Colonic mucosa (tissue), 4 donors: ENCODE results near the gene MRPL28. TPM values are rescaled to one million over a fixed set of nuclear protein-coding genes. Genes with fewer than 3 reads are reported as not detected.

Experiments
- DNase-seq: peaks from one replicate; pipeline ENCODE4 v3.0.0-alpha.2; 2020
- H3K27ac ChIP-seq: fragments of 200-600 bp; one replicate; pipeline ENCODE4 v1.8.0; 2021
- H3K27me3 ChIP-seq: fragments of 200-600 bp; one replicate; pipeline ENCODE4 v1.8.0; 2021
- H3K36me3 ChIP-seq: fragments of 200-600 bp; one replicate; pipeline ENCODE4 v1.8.0; 2021
- H3K4me1 ChIP-seq: fragments of 200-600 bp; one replicate; pipeline ENCODE4 v1.8.0; 2021; ENCODE audit warnings: mild to moderate bottlenecking
- H3K4me3 ChIP-seq: fragments of 200-600 bp; one replicate; pipeline ENCODE4 v1.8.0; 2021
- H3K9ac ChIP-seq, 2 donors: one replicate each; pipeline ENCODE4 v1.7.0; 2013; ENCODE audit warnings: control low read depth in 2 of 2, low read depth in 2 of 2, low read length in 2 of 2
- H3K9me3 ChIP-seq: fragments of 200-600 bp; one replicate; pipeline ENCODE4 v1.8.0; 2021
- intact Hi-C: fragments of 100-400 bp; cut with DNase I; formaldehyde crosslinking; loops from one replicate; pipeline ENCODE4 v1.14.1; 2022
- total RNA-seq, 2 donors: library from RNA; stranded (reverse); fragmentation: NEBNext Ultra II Directional in 1 of 2; extraction: Animal tissue kit (Norgen Biotek cat#: 25700) in 1 of 2; gene quantifications; one replicate each; pipeline ENCODE4 v1.2.1, GENCODE V29; 2021
- TF ChIP-seq, protein P1 (sequence below): fragments of 200-600 bp; IDR thresholded peaks from one replicate; pipeline ENCODE4 v1.8.0; 2022; ENCODE audit warnings: antibody characterized with exemption, mild to moderate bottlenecking
- donor health status: healthy.
- donor health status: DM: no; HTN: no; CAD: no.
- donor health status: DM: no; HTN: no; CAD: no.

MRPL28 gene
- total RNA-seq, 2 donors from 2014 or later = 59.4 to 75.4 TPM

DNA sequence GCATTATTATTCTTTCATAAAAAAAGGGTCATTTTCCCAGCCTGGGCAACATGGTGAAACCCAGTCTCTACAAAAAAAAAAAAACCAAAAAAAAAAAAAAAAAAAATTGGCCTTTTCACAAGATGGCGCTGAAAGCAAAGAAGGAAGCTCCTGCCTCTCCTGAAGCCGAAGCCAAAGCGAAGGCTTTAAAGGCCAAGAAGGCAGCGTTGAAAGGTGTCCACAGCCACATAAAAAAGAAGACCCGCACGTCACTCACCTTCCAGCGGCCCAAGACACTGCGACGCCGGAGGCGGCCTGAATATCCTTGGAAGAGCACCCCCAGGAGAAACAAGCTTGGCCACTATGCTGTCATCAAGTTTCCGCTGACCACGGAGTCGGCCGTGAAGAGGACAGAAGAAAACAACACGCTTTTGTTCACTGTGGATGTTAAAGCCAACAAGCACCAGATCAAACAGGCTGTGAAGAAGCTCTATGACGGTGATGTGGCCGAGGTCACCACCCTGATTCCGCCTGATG is 16.4 kb upstream of the MRPL28 start:
- Histone ChIP-seq H3K4me3 (no peak overlapping the region), H3K27ac (no peak overlapping the region), H3K4me1 (peaks cover 4% of the 10 kb centered on the region), H3K27me3 (no peaks in the 10 kb centered on the region), H3K9me3 (no peaks in the 10 kb centered on the region), H3K9ac (no peak overlapping the region), H3K36me3 (no peaks in the 10 kb centered on the region)
- intact Hi-C loops = loop anchor here (10.0 kb wide), 1 partner anchor 98 kb away; no protein-coding TSS in a partner anchor
- DNase-seq = no peak
- TF ChIP-seq, protein P1, sequence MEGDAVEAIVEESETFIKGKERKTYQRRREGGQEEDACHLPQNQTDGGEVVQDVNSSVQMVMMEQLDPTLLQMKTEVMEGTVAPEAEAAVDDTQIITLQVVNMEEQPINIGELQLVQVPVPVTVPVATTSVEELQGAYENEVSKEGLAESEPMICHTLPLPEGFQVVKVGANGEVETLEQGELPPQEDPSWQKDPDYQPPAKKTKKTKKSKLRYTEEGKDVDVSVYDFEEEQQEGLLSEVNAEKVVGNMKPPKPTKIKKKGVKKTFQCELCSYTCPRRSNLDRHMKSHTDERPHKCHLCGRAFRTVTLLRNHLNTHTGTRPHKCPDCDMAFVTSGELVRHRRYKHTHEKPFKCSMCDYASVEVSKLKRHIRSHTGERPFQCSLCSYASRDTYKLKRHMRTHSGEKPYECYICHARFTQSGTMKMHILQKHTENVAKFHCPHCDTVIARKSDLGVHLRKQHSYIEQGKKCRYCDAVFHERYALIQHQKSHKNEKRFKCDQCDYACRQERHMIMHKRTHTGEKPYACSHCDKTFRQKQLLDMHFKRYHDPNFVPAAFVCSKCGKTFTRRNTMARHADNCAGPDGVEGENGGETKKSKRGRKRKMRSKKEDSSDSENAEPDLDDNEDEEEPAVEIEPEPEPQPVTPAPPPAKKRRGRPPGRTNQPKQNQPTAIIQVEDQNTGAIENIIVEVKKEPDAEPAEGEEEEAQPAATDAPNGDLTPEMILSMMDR = no peak

DNA sequence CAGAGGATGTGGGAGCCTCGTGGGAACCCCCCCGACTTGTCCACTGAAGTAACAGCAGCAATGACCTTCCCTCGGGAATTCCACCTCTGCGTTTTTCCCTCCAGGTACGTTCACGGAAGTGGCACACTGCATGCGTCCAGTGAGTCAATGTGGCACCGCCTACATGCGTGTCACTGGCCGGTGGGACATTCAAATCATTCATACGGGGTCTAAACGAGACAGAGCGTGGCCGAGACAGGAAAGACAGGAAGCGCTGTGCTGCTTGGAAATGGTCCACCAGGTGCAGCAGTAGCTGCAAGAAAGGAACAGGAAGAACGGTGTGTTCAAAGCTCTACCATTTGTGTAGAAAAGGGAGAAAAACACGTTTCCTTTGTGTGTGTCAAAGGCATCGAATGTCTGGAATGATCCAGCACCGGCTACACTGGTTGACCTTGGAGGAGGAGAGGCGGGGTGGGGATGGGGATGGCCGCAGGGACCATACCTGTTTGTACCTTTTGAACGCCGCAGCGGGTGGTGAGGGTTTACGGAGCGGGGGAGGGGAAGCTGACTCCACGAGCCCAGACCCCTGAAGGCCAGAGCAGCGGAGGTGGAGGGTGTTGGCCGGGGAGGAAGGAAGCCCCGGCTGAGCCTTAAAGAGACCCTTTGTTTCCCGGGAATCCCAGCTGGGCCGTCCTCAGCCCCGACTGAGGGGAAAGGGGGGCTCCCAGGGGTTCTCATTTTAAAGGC is 13.2 kb upstream of the MRPL28 start:
- intact Hi-C loops = loop anchor here (10.0 kb wide), 1 partner anchor 101 kb away; no protein-coding TSS in a partner anchor
- DNase-seq = peak; percentile 82
- no peaks in the 10 kb centered on the region for H3K36me3 ChIP-seq
- H3K9ac ChIP-seq = peak overlapping the region; percentile 19 to 89
- peak overlapping the region; percentile 95 for H3K4me3 ChIP-seq
- TF ChIP-seq, protein P1 = no peak
- H3K27me3 ChIP-seq = no peaks in the 10 kb centered on the region
- H3K4me1 ChIP-seq = peaks cover 19% of the 10 kb centered on the region
- no peaks in the 10 kb centered on the region for H3K9me3 ChIP-seq
- peak overlapping the region; percentile 85 for H3K27ac ChIP-seq

DNA sequence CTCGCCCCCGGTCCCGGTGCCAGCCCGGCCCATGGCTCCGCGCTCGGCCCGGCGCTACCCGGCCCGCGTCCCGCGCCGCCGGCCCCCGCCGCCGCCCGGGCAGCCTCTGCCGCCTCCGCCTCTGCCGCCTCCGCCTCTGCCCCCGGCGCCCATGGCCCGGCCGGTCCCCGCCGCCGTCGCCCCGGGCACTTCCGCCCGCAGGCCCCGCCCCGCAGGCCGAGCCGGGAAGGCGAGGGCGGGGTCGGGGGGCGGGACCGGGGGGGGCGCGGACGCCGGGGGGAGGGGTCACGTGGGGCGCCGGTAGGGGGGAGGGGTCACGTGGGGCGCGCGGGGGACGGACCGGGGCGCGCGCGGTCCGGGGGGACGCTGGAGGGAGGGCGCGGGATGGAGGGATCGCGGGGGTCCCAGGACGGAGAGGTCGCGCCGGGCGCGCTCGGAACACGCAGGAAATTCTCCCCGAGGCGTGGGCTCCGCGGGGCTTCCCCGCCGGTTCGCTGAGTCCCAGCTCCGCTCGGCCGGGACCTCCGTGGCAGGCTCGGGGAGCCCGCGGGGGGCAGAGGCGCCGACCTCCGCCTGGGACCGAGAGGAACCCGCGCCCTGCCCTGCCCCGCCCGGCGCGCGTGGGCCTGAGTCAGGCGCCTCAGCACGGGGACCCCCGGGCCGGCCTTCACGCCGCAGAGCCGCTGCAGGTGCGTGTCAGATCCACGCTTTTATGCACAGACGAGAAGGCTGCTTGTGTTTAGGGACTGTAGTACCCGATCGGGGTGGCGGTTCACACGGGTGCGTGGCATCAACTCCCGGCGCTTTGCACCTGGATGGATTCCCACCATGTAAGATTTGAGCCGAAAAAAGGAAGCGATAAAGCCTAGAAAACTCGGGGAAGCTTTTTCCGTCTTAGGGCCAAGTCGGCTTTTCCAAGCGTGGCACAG is 11.7 kb upstream of the MRPL28 start, which contains the start of gene PGAP6:
Gene PGAP6, minus strand, starts transcription at position 190 of the 929 bp plus-strand sequence. Its CDS starts 157 bp downstream, at position 33.
- TF ChIP-seq, protein P1 = no peak
- no peaks in the 10 kb centered on the region for H3K9me3 ChIP-seq
- no peaks in the 10 kb centered on the region for H3K36me3 ChIP-seq
- peaks cover 19% of the 10 kb centered on the region for H3K4me1 ChIP-seq
- H3K27ac ChIP-seq = peak within 1 kb of the TSS; percentile 85
- H3K27me3 ChIP-seq = no peaks in the 10 kb centered on the region
- H3K4me3 ChIP-seq = peak within 1 kb of the TSS; percentile 98
- peak within 1 kb of the TSS; percentile 89 to 96 for H3K9ac ChIP-seq
- DNase-seq = peak; percentile 63
- intact Hi-C loops = loop anchor here (10.0 kb wide), 1 partner anchor 103 kb away; no protein-coding TSS in a partner anchor

DNA sequence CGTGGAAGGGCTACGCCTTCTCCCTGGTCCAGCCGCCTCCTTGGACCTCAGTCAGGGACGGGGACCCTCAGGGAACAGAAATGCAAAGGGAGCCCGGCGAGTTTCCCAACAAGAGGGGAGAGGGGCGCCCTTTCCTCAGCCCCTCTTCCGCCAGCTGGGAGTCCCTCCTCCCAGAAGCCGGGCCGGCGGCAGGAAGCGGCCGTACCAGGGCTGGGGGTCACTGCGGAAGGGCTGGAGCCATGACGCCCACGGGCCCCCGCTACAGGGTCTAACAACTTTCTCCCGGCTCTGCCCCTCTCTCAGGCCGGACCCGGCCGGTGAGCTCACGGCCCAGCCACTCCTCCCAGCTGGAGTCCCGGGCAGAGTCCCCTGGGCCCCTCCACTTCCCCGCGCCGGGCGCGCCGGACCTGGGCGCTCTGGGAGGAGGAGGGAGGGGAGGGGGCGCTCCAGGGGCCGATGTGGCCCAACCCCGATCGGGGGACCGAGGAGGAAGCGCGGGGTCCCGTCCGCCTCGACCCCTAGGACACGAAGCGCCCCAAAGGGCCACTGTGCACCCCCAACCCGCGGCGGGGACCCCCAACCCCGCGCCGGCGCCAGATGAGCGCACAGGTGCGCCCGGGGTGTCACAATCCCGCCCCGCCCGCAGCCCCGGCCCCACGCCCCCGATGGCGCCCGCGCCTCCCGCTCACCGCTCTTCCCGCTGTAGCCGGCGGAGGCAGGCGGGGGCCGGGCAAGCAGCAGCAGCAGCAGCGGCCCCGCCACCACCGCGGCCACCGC is 10.9 kb upstream of the MRPL28 start:
- intact Hi-C loops = loop anchor here (10.0 kb wide), 1 partner anchor 104 kb away; no protein-coding TSS in a partner anchor
- TF ChIP-seq, protein P1 = no peak
- Histone ChIP-seq H3K9me3 (no peaks in the 10 kb centered on the region), H3K27ac (peak overlapping the region; percentile 72), H3K4me1 (peaks cover 19% of the 10 kb centered on the region), H3K9ac (peak overlapping the region; percentile 71 to 91), H3K4me3 (peak overlapping the region; percentile 98), H3K36me3 (no peaks in the 10 kb centered on the region), H3K27me3 (no peaks in the 10 kb centered on the region)
- peak; percentile 55 for DNase-seq
